Skin of body (tissue), 2 donors: ENCODE data around the gene ASB7. TPM values are rescaled to one million over a fixed set of nuclear protein-coding genes. Genes with fewer than 3 reads are reported as not detected.

Experiments
- DNase-seq: peaks from one replicate; lab custom pipeline; 2025; lab: John Stamatoyannopoulos, UW
- total RNA-seq: library from RNA; depleted of rRNA; stranded (reverse); fragments of >200 nt; gene quantifications from one replicate; pipeline ENCODE4 v1.2.3, GENCODE V29; 2014

The ASB7 gene
- total RNA-seq, 1 donor from 2014 or later = 10.2 TPM

GRCh38 chr15:100596792-100597191 is 5.6 kb upstream of the ASB7 start:
- DNase-seq = no peak

GRCh38 chr15:100597862-100598261 is 4.5 kb upstream of the ASB7 start:
- no peak for DNase-seq

- DNase-seq = no peak
Observed at GRCh38 chr15:100598655-100599054, 3.7 kb upstream of the ASB7 start.

- no peak for DNase-seq
Observed at GRCh38 chr15:100601163-100601562, 1.2 kb upstream of the ASB7 start.

- peak; percentile 47 for DNase-seq
Observed at GRCh38 chr15:100601617-100602063, 749 bp upstream of the ASB7 start.

- peak; percentile 32 for DNase-seq
Observed at GRCh38 chr15:100602823-100603393, 519 bp downstream of the ASB7 start.

GRCh38 chr15:100612539-100612938 is 10.2 kb downstream of the ASB7 start:
- DNase-seq = no peak

GRCh38 chr15:100613208-100613607 is 10.8 kb downstream of the ASB7 start:
- DNase-seq = no peak

- DNase-seq = no peak
Observed at GRCh38 chr15:100614336-100614735, 11.9 kb downstream of the ASB7 start.

- DNase-seq = no peak
Observed at GRCh38 chr15:100614918-100615317, 12.5 kb downstream of the ASB7 start.

GRCh38 chr15:100615801-100616200 is 13.4 kb downstream of the ASB7 start:
- DNase-seq = no peak

GRCh38 chr15:100616700-100617099 is 14.3 kb downstream of the ASB7 start:
- no peak for DNase-seq

GRCh38 chr15:100623301-100623700 is 20.9 kb downstream of the ASB7 start:
- DNase-seq = no peak

GRCh38 chr15:100627789-100628395 is 25.5 kb downstream of the ASB7 start:
- peak; percentile 71 for DNase-seq

- DNase-seq = peak; percentile 50
Observed at GRCh38 chr15:100628746-100629145, 26.4 kb downstream of the ASB7 start.

GRCh38 chr15:100631831-100632230 is 29.4 kb downstream of the ASB7 start:
- no peak for DNase-seq

- no peak for DNase-seq
Observed at GRCh38 chr15:100633763-100634075, 31.3 kb downstream of the ASB7 start.

GRCh38 chr15:100635406-100636071 is 33.1 kb downstream of the ASB7 start:
- no peak for DNase-seq

GRCh38 chr15:100638177-100638730 is 35.9 kb downstream of the ASB7 start:
- no peak for DNase-seq

GRCh38 chr15:100642213-100642949 is 40.0 kb downstream of the ASB7 start:
- no peak for DNase-seq

GRCh38 chr15:100642950-100643338 is 40.6 kb downstream of the ASB7 start:
- no peak for DNase-seq

GRCh38 chr15:100645671-100646070 is 43.3 kb downstream of the ASB7 start:
- no peak for DNase-seq
